ENCODE results near the gene PABPN1.
"Not testable (repeated sequence)": the region's sequence is repeated elsewhere in the genome, so short reads cannot be mapped to it uniquely, and the experiment has no call there.

PABPN1 gene

GRCh38 chr14:23301288-23301968, 19.8 kb upstream of the PABPN1 start:
- DNase-seq (ENCODE audit: low read depth in 2 of 2): peak; percentile 93 to 98

GRCh38 chr14:23301969-23302289, 19.3 kb upstream of the PABPN1 start:
- peak in 1 of 2 donors; percentile 41 for DNase-seq (ENCODE audit: low read depth in 2 of 2)

DNA sequence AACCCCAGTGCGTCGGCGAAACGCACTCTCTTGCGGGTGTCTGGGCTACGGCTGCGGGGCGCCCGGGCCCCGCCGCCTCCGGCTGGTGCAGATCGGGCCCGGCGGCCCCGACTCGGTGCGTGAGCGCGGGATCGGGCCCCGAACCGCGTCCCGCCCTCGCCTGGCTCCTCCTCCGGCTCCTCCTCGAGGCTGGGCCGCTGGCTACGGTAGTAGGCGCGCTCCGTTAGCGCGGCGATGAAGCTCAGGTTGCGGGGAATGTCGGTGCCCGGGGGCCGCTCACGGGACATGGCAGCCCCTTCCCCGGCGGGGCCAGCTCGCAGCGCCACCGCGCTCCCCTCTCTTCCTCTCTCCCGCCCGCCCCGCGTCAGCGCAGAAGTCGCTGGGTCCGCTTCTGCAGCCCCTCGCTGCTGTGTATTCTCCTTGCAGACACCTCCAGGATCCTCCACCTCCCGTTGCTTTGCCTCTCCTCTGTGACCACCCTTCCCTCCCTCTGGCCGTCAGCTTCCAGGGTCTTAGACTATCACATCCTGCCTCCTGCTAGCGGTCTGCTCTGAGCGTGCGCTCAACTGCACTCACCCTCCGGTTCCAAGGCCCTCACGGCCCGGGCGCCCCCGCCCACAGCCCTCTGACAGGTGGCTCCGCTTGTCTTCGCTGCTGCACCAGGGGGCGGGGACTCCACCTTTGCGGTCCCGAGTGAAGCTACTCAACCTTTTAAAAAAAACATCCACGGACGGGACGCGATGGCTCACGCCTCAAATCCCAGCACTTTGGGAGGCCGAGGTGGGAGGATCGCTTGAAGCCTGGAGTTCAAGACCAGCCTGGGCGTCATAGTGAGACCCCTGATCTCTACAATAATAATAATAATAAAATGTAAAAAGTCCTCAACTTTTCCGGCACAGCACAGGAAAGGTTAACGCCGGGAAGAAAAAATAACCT, 18.7 kb upstream of the PABPN1 start, which contains the start of gene PPP1R3E:
PPP1R3E (minus strand) TSS at position 570 of the 936 bp plus-strand sequence; CDS start at position 287, 283 bp downstream.
- peak; percentile 78 to 88 for DNase-seq (ENCODE audit: low read depth in 2 of 2)

- DNase-seq (ENCODE audit: low read depth in 2 of 2): no peak
Observed at GRCh38 chr14:23306412-23307145, 14.7 kb upstream of the PABPN1 start, which contains the start of gene BCL2L2. Gene BCL2L2 (plus strand): TSS chr14:23306833. CDS start chr14:23307768, 935 bp downstream.

DNA sequence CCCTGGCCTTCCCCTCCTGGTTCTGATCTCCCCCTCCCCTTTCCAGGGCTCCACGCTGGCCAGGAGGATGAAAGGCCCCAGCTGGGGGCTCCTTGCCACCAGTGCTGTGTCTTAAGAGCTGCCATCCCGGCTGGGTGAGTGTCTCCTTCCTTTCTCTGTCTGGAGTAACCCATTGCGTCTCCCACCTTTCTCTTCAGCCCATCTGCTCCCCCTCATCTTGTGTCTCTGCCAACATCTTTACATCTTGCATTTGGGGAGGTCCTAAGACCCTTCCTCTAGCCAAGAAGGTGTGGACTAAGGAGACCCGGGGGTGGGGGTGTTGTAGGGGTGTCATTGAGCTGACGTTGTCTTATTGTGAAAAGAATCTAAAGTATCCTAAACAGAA, 14.1 kb upstream of the PABPN1 start:
- DNase-seq (ENCODE audit: low read depth in 2 of 2): no peak

- DNase-seq (ENCODE audit: low read depth in 2 of 2): no peak
Observed at GRCh38 chr14:23307687-23308644, 13.3 kb upstream of the PABPN1 start.

DNA sequence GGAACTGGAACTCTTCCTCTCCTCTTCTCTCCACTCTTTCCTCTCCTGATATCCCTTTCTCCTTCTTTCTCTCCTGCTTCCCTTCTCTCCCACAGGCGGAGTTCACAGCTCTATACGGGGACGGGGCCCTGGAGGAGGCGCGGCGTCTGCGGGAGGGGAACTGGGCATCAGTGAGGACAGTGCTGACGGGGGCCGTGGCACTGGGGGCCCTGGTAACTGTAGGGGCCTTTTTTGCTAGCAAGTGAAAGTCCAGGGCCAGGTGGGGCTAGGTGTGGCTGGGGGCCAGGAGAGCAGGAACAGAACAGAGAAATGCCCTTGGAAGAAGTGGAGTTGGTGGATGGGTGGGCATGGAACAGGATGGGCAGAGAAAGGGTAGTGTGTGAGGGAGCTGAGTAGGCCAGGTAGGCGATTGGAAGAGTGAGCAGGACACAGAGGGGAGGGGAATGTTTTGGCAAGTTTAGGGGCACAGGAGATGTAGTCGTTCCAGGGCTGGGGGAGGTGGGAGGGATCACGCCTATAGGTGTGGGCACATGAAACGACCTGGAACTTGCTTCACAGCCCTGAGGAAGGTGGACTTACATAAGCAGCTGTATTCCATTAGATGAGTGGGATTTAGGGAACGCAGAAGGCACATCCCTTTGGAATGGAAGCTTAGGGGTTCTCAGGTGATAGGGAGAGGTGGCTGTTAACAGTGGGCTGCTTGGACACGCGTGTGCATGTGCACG, 12.4 kb upstream of the PABPN1 start:
- no peak for DNase-seq (ENCODE audit: low read depth in 2 of 2)

DNA sequence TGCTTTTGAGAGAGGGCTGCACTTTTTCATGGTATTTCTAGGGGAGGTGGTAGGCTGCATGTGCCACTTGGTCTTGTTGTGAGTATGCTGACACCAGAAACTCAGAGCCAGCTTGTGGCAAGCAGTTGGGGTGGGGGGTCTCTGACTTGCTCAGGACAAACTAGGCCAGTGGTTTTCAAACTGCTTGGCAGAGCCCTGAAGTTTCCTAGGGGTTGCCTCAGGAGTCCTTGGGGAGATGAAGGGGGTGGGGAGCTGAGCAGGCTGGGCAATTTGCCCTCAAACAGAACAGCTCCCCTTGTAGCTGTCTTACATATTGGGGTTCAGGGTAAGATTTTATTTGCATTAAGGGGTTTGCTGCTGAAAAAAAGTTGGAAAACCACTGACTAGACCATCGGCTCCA, 10.7 kb upstream of the PABPN1 start:
- DNase-seq (ENCODE audit: low read depth in 2 of 2): no peak

DNA sequence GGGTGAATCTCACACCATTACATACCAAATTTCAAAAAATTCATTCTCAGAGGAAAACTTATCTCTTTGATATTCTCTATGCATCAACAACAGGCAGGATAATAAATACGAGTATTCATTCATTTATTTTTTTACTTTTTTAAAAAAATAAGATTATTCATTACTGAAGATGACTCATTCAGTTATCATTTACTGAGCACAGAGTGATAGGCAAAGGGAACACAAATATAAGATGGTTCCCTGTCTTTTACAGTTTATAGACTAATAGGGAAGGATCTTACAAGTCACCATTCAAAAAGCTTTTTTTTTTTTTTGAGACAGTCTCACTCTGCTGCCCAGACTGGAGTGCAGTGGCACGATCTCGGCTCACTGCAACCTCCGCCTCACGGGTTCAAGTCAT, 5.0 kb upstream of the PABPN1 start:
- no peak for DNase-seq (ENCODE audit: low read depth in 2 of 2)

- DNase-seq (ENCODE audit: low read depth in 2 of 2): no peak
Observed at GRCh38 chr14:23319746-23320583, 1.3 kb upstream of the PABPN1 start.

GRCh38 chr14:23321572-23322547, 603 bp downstream of the PABPN1 start:
- peak; percentile 59 to 60 for DNase-seq (ENCODE audit: low read depth in 2 of 2)

DNA sequence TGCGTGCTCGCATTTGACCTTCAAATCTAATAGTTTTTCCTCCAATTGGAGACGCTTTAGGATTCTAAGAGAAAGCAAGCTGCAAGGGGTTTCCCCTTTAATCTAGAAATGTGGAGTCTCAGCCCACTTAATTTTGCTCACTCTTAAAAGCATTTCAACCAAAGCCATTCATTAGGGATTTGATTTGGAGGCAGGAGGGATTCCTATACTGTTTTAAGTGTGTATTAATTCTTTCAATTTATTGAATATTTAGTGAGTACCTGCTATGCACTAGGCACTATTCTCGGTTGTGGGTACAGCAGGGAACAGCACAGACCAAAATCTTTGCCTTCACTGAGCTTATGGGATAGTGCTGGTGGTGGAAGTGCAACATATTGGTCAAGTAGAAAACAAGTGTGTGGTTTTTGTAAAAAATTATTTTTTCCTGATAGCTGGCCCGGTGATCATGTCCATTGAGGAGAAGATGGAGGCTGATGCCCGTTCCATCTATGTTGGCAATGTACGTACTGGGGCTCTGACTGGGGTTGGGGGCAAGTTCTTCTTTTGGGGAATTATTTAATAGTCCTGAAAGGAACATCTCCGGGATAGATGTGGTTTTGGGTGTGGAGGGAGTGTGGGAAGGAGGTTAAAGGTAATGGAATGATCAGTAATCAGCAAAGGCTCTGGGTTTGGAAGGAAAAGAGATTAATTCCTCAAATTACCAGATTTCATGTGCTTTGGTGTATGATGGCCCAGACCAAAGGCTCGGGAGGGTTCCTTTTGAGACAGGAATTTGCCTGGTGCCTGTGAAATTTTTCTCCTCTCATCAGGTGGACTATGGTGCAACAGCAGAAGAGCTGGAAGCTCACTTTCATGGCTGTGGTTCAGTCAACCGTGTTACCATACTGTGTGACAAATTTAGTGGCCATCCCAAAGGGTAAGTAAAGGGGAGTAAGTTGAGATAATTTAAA, 1.6 kb downstream of the PABPN1 start:
- DNase-seq (ENCODE audit: low read depth in 2 of 2): no peak

- no peak for DNase-seq (ENCODE audit: low read depth in 2 of 2)
Observed at GRCh38 chr14:23323838-23324454, 2.7 kb downstream of the PABPN1 start.

DNA sequence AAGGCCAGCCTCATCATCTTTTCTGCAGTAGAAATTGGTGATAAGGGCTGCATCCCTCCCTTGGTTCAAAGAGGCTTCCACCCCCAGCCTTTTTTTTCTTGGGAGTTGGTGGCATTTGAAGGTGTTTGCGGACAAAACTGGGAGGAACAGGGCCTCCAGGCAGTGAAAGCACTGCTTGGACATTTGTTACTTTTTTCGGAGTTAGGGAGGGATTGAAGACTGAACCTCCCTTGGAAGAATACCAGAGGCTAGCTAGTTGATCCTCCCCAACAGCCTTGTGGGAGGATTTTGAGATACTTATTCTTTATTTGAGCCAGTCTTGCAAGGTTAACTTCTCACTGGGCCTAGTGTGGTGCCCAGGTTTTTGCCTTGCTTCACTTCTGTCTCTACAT, 3.2 kb downstream of the PABPN1 start:
- no peak for DNase-seq (ENCODE audit: low read depth in 2 of 2)

- DNase-seq (ENCODE audit: low read depth in 2 of 2): no peak
Observed at GRCh38 chr14:23324993-23325392, 3.7 kb downstream of the PABPN1 start.

DNA sequence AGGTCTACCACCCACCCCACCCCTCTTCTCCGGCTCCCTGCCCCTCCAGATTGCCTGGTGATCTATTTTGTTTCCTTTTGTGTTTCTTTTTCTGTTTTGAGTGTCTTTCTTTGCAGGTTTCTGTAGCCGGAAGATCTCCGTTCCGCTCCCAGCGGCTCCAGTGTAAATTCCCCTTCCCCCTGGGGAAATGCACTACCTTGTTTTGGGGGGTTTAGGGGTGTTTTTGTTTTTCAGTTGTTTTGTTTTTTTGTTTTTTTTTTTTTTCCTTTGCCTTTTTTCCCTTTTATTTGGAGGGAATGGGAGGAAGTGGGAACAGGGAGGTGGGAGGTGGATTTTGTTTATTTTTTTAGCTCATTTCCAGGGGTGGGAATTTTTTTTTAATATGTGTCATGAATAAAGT, 4.5 kb downstream of the PABPN1 start:
- DNase-seq (ENCODE audit: low read depth in 2 of 2): not testable (repeated sequence)

All from stimulated activated CD4-positive, alpha-beta T cell treated with anti-CD3 and anti-CD28 coated beads, Interleukin-4, amount 100 ng/mL, for 48 hours (primary cell).